ENCODE measurements around the gene ZNF296. TPM values are rescaled to one million over a fixed set of nuclear protein-coding genes. Genes with fewer than 3 reads are reported as not detected.
A peak's percentile ranks its signal among the peaks of the same experiment; 100 is the strongest.

Gene ZNF296
- total RNA-seq, 1 experiment from 2014 or later = 13.8 TPM

DNA sequence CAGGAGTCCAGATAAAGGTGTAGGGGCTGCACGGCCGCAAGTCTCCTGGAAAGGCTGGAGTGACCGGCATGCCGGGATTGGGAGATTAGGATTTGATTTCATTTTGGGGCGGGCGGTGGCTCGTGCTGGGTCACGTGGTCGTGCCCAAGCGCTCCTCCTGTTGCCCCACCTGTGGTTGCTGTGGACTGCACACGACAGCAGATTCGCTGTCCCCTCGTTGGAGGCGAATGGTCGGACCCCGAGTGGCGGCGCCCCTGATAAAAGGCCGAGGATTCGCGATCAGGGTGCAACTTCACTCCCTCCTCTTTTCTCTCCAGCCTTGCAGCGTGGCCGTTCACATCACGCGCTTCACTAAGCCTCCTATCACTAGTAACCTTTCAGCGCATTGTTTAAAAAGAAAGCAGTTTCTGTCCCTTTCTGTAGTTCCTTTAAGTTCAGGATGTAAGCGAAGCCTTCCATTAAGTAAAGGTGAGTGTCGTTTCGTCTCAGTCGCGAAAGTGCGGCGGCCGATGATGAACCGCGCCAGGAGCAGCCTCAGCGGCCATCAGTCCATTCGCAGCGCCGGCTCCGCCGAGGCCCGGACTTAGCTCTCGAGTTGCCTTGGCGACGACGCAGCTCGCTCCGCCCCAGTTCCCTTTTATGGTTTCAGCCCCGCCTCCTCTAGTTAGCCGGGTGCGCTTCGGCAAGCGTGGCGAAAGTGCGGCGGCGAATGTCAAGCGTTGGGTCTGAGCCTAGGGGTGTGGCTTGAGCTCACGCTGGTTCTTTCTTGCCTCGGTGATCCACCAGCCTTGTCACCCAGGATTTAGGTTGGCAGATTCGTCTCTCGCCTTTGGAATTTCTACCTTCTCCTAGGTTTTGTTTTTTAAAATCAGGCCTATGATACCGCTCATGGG, 15.0 kb upstream of the ZNF296 start:
- H3K4me1 Mint-ChIP-seq = peaks cover 40% of the 10 kb centered on the region
- peak overlapping the region; percentile 100 for H3K27ac Mint-ChIP-seq
- POLR2A ChIA-PET = interaction anchor here (0.7 to 2.8 kb wide), 21 partner anchors 8 to 334 kb away, joined by 3 to 36 read pairs (median 4); partner anchors contain the start of genes APOE, BLOC1S3, CLASRP and GEMIN7
- CTCF ChIA-PET = interaction anchor here (0.7 to 4.1 kb wide), 20 partner anchors 11 to 348 kb away, joined by 3 to 28 read pairs (median 5); partner anchors contain the start of genes BLOC1S3, CLASRP, GEMIN7 and TRAPPC6A
- DNase-seq (ENCODE audit: low spot score) = peak; percentile 99
- no peaks in the 10 kb centered on the region for H3K9me3 Mint-ChIP-seq
- TF ChIP-seq GABPB1 (CRISPR knock-in tag; IDR thresholded peaks at IDR 0.05) (no peak), ZNF138 (CRISPR knock-in tag; conservative IDR thresholded peaks at IDR 0.05) (0 out of 2 replicates have a peak, but pooled peaks have one; percentile 69), GRHL2 (CRISPR knock-in tag; IDR thresholded peaks at IDR 0.05; ENCODE audit: insufficient replicate concordance, severe bottlenecking) (no peak), SP1 (CRISPR knock-in tag; conservative IDR thresholded peaks at IDR 0.05) (peak; percentile 99), CREB1 (CRISPR knock-in tag; IDR thresholded peaks at IDR 0.05) (0 out of 2 replicates have a peak, but pooled peaks have one; percentile 15), FOXP1 (CRISPR knock-in tag; IDR thresholded peaks at IDR 0.05; ENCODE audit: borderline replicate concordance) (peak; percentile 71; the same call in 1 of the 2 replicates), FOXK1 (CRISPR knock-in tag; IDR thresholded peaks at IDR 0.05) (peak; percentile 60), RELA (CRISPR knock-in tag; IDR thresholded peaks at IDR 0.05; ENCODE audit: borderline replicate concordance) (peak; percentile 62; the same call in 1 of the 2 replicates), NR1H2 (CRISPR knock-in tag; IDR thresholded peaks at IDR 0.05) (no peak), ESRRA (CRISPR knock-in tag; IDR thresholded peaks at IDR 0.05; ENCODE audit: borderline replicate concordance) (0 out of 2 replicates have a peak, but pooled peaks have one; percentile 18), ZNF232 (CRISPR knock-in tag; IDR thresholded peaks at IDR 0.05) (0 out of 2 replicates have a peak, but pooled peaks have one; percentile 55), CBFB (CRISPR knock-in tag; IDR thresholded peaks at IDR 0.05; ENCODE audit: low read depth) (peak; percentile 61; the same call in 1 of the 2 replicates), TEAD1 (CRISPR knock-in tag; IDR thresholded peaks at IDR 0.05) (peak; percentile 36; the same call in 1 of the 2 replicates), ZBTB21 (CRISPR knock-in tag; IDR thresholded peaks at IDR 0.05; ENCODE audit: borderline replicate concordance) (peak; percentile 76), TEAD4 (CRISPR knock-in tag; IDR thresholded peaks at IDR 0.05) (no peak), NFATC4 (CRISPR knock-in tag; IDR thresholded peaks at IDR 0.05) (peak; percentile 51; the same call in 1 of the 2 replicates)
- TF ChIP-seq, protein P1, sequence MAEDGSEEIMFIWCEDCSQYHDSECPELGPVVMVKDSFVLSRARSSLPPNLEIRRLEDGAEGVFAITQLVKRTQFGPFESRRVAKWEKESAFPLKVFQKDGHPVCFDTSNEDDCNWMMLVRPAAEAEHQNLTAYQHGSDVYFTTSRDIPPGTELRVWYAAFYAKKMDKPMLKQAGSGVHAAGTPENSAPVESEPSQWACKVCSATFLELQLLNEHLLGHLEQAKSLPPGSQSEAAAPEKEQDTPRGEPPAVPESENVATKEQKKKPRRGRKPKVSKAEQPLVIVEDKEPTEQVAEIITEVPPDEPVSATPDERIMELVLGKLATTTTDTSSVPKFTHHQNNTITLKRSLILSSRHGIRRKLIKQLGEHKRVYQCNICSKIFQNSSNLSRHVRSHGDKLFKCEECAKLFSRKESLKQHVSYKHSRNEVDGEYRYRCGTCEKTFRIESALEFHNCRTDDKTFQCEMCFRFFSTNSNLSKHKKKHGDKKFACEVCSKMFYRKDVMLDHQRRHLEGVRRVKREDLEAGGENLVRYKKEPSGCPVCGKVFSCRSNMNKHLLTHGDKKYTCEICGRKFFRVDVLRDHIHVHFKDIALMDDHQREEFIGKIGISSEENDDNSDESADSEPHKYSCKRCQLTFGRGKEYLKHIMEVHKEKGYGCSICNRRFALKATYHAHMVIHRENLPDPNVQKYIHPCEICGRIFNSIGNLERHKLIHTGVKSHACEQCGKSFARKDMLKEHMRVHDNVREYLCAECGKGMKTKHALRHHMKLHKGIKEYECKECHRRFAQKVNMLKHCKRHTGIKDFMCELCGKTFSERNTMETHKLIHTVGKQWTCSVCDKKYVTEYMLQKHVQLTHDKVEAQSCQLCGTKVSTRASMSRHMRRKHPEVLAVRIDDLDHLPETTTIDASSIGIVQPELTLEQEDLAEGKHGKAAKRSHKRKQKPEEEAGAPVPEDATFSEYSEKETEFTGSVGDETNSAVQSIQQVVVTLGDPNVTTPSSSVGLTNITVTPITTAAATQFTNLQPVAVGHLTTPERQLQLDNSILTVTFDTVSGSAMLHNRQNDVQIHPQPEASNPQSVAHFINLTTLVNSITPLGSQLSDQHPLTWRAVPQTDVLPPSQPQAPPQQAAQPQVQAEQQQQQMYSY (CRISPR knock-in tag; IDR thresholded peaks at IDR 0.05) = peak; percentile 91
- TF ChIP-seq, protein P2, sequence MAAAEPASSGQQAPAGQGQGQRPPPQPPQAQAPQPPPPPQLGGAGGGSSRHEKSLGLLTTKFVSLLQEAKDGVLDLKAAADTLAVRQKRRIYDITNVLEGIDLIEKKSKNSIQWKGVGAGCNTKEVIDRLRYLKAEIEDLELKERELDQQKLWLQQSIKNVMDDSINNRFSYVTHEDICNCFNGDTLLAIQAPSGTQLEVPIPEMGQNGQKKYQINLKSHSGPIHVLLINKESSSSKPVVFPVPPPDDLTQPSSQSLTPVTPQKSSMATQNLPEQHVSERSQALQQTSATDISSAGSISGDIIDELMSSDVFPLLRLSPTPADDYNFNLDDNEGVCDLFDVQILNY (CRISPR knock-in tag; IDR thresholded peaks at IDR 0.05) = peak; percentile 52; the same call in 1 of the 2 replicates
- TF ChIP-seq, protein P3, sequence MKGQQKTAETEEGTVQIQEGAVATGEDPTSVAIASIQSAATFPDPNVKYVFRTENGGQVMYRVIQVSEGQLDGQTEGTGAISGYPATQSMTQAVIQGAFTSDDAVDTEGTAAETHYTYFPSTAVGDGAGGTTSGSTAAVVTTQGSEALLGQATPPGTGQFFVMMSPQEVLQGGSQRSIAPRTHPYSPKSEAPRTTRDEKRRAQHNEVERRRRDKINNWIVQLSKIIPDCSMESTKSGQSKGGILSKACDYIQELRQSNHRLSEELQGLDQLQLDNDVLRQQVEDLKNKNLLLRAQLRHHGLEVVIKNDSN (CRISPR knock-in tag; IDR thresholded peaks at IDR 0.05) = peak; percentile 89
- TF ChIP-seq, protein P4, sequence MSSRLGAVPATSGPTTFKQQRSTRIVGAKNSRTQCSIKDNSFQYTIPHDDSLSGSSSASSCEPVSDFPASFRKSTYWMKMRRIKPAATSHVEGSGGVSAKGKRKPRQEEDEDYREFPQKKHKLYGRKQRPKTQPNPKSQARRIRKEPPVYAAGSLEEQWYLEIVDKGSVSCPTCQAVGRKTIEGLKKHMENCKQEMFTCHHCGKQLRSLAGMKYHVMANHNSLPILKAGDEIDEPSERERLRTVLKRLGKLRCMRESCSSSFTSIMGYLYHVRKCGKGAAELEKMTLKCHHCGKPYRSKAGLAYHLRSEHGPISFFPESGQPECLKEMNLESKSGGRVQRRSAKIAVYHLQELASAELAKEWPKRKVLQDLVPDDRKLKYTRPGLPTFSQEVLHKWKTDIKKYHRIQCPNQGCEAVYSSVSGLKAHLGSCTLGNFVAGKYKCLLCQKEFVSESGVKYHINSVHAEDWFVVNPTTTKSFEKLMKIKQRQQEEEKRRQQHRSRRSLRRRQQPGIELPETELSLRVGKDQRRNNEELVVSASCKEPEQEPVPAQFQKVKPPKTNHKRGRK (CRISPR knock-in tag; IDR thresholded peaks at IDR 0.05; ENCODE audit: borderline replicate concordance) = no peak
- TF ChIP-seq, protein P5, sequence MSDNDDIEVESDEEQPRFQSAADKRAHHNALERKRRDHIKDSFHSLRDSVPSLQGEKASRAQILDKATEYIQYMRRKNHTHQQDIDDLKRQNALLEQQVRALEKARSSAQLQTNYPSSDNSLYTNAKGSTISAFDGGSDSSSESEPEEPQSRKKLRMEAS (CRISPR knock-in tag; IDR thresholded peaks at IDR 0.05) = peak; percentile 56
- TF ChIP-seq, protein P6, sequence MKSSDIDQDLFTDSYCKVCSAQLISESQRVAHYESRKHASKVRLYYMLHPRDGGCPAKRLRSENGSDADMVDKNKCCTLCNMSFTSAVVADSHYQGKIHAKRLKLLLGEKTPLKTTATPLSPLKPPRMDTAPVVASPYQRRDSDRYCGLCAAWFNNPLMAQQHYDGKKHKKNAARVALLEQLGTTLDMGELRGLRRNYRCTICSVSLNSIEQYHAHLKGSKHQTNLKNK (CRISPR knock-in tag; IDR thresholded peaks at IDR 0.05) = 0 out of 2 replicates have a peak, but pooled peaks have one; percentile 60
- TF ChIP-seq, protein P7, sequence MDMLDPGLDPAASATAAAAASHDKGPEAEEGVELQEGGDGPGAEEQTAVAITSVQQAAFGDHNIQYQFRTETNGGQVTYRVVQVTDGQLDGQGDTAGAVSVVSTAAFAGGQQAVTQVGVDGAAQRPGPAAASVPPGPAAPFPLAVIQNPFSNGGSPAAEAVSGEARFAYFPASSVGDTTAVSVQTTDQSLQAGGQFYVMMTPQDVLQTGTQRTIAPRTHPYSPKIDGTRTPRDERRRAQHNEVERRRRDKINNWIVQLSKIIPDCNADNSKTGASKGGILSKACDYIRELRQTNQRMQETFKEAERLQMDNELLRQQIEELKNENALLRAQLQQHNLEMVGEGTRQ (CRISPR knock-in tag; IDR thresholded peaks at IDR 0.05) = peak; percentile 87
- TF ChIP-seq, protein P8, sequence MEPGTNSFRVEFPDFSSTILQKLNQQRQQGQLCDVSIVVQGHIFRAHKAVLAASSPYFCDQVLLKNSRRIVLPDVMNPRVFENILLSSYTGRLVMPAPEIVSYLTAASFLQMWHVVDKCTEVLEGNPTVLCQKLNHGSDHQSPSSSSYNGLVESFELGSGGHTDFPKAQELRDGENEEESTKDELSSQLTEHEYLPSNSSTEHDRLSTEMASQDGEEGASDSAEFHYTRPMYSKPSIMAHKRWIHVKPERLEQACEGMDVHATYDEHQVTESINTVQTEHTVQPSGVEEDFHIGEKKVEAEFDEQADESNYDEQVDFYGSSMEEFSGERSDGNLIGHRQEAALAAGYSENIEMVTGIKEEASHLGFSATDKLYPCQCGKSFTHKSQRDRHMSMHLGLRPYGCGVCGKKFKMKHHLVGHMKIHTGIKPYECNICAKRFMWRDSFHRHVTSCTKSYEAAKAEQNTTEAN (CRISPR knock-in tag; IDR thresholded peaks at IDR 0.05) = 0 out of 2 replicates have a peak, but pooled peaks have one; percentile 20
- TF ChIP-seq, protein P9, sequence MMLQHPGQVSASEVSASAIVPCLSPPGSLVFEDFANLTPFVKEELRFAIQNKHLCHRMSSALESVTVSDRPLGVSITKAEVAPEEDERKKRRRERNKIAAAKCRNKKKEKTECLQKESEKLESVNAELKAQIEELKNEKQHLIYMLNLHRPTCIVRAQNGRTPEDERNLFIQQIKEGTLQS (CRISPR knock-in tag; conservative IDR thresholded peaks at IDR 0.05) = no peak
- H3K27me3 Mint-ChIP-seq (ENCODE audit: low read depth) = no peaks in the 10 kb centered on the region
- peaks cover 17% of the 10 kb centered on the region for H3K36me3 Mint-ChIP-seq
- peak; percentile 75 for ATAC-seq
- peak overlapping the region; percentile 84 for H3K4me3 Mint-ChIP-seq
